HepG2 (cell line): ENCODE measurements around the gene OR6B2. TPM values are rescaled to one million over a fixed set of nuclear protein-coding genes. Genes with fewer than 3 reads are reported as not detected.

Experiments used
- ATAC-seq: fragments of 200-7000 bp; cut with Tn5 transposase; 3 replicates; pipeline ENCODE4 v1.9.1; 2020; ENCODE audit warnings: mild to moderate bottlenecking, moderate library complexity
- BruUV-seq: library from RNA; stranded (reverse); fragments of 400-500 nt; replicated peaks from 2 replicates; lab custom pipeline; 2021; lab: Mats Ljungman, UMichigan
- CTCF ChIA-PET: fragments of 300-600 bp; formaldehyde crosslinking; extraction: SDS; loops from one replicate; lab custom pipeline; 2021; ENCODE audit warnings: low total read pairs, inconsistent platforms, low intra/inter-chr PET ratio; lab: Yijun Ruan, JAX
- POLR2A ChIA-PET: fragments of 350-600 bp; sonication (Branson Sonifier 250); formaldehyde crosslinking; loops from one replicate; lab custom pipeline; 2020; ENCODE audit warnings: antibody characterized with exemption, inconsistent platforms; lab: Yijun Ruan, JAX
- DNase-seq: peaks from one replicate; pipeline ENCODE4 v3.0.0-alpha.2; 2015; ENCODE audit warnings: low spot score
- FAIRE-seq: peaks from 3 replicates; lab custom pipeline; 2011; peaks lifted over from hg19 to GRCh38; lab: Jason Lieb, UNC
- H2AFZ ChIP-seq: one replicate; pipeline ENCODE4 v1.6.1; 2011; ENCODE audit warnings: low read length, inconsistent platforms
- H3K27ac ChIP-seq: fragments of 300-600 bp; 3 replicates; pipeline ENCODE4 v1.8.0; 2011; ENCODE audit warnings: mixed run types, mild to moderate bottlenecking, mixed read lengths, low read length, inconsistent platforms; ENCODE audit not compliant: insufficient read depth; ENCODE audit errors: extremely low read length
- H3K27me3 ChIP-seq, 2 experiments: fragments of 200-600 bp in 1 of 2; 2 replicates in 1 of 2; 3 replicates in 1 of 2; pipeline versions ENCODE4 v1.6.0 to v1.8.0; 2011; ENCODE audit warnings: low read length in 2 of 2, mild to moderate bottlenecking in 2 of 2, moderate library complexity in 2 of 2, inconsistent platforms in 1 of 2; ENCODE audit not compliant: insufficient read depth in 2 of 2, control insufficient read depth in 1 of 2
- H3K36me3 ChIP-seq, 2 experiments: fragments of 200-600 bp in 1 of 2; replicated peaks in 1 of 2; 2 replicates in 1 of 2; 3 replicates in 1 of 2; pipeline versions ENCODE4 v1.5.1 to v1.8.0; 2011; ENCODE audit warnings: low read length in 2 of 2, inconsistent platforms in 1 of 2; ENCODE audit not compliant: insufficient read depth in 2 of 2, control insufficient read depth in 1 of 2
- H3K4me1 ChIP-seq: 2 replicates; pipeline ENCODE4 v1.5.1; 2012; ENCODE audit warnings: low read length, inconsistent platforms; ENCODE audit not compliant: insufficient read depth
- H3K4me2 ChIP-seq: 2 replicates; pipeline ENCODE4 v1.6.0; 2011; ENCODE audit warnings: low read depth, low read length, inconsistent platforms
- H3K4me3 ChIP-seq, 3 experiments: fragments of 200-600 bp in 1 of 3; sonication (generic), shearing (Covaris generic) in 1 of 3; replicated peaks in 1 of 3; 2 replicates each; pipeline ENCODE4 v1.5.1; 2011 to 2016; ENCODE audit warnings: low read length in 3 of 3, inconsistent platforms in 2 of 3, low read depth in 2 of 3, mild to moderate bottlenecking in 2 of 3, control low read depth in 1 of 3, mixed read lengths in 1 of 3; ENCODE audit not compliant: insufficient read depth in 1 of 3
- H3K79me2 ChIP-seq: one replicate; pipeline ENCODE4 v1.6.1; 2011; ENCODE audit warnings: low read length, inconsistent platforms; ENCODE audit not compliant: insufficient read depth
- H3K9ac ChIP-seq: 2 replicates; pipeline ENCODE4 v1.6.0; 2011; ENCODE audit warnings: mild to moderate bottlenecking, low read depth, low read length, inconsistent platforms; ENCODE audit not compliant: insufficient read depth
- H3K9me3 ChIP-seq: 2 replicates; pipeline ENCODE4 v1.5.1; 2012; ENCODE audit warnings: mild to moderate bottlenecking, low read length
- H4K20me1 ChIP-seq: 2 replicates; pipeline ENCODE4 v1.6.0; 2011; ENCODE audit warnings: inconsistent platforms, mild to moderate bottlenecking, low read length, moderate library complexity; ENCODE audit not compliant: insufficient read depth
- REL ChIP-seq: sonication (generic); formaldehyde crosslinking; conservative IDR thresholded peaks from 2 replicates; pipeline ENCODE4 v1.8.0; 2022; ENCODE audit warnings: mild to moderate bottlenecking, missing genetic modification reagents, moderate library complexity
- TBX2 ChIP-seq: sonication (generic); formaldehyde crosslinking; IDR thresholded peaks from 2 replicates; pipeline ENCODE4 v1.5.0; 2020; ENCODE audit warnings: missing genetic modification reagents, mild to moderate bottlenecking, borderline replicate concordance
- ZNF724P ChIP-seq: sonication (generic); formaldehyde crosslinking; IDR thresholded peaks from 2 replicates; pipeline ENCODE4 v1.8.0; 2022; ENCODE audit warnings: missing genetic modification reagents, borderline replicate concordance
- ZNF775 ChIP-seq: sonication (generic); formaldehyde crosslinking; IDR thresholded peaks from 2 replicates; pipeline ENCODE4 v1.4.0; 2020; ENCODE audit warnings: missing genetic modification reagents, mild to moderate bottlenecking, moderate library complexity, borderline replicate concordance
- WGBS: methylation state at CpG from one replicate; pipeline ENCODE4 v1.1.6; 2017; ENCODE audit warnings: low lambda C conversion rate; 5-methylcytosine and 5-hydroxymethylcytosine counted together
- in situ Hi-C: cut with HindIII; loops from 2 replicates; pipeline ENCODE4 v1.10.0; 2017; ENCODE audit warnings: low pct_unique_long_range_greater_than_20kb; ENCODE audit not compliant: extremely low pct_ligation_motif_present
- intact Hi-C: fragments of 100-400 bp; cut with micrococcal nuclease; formaldehyde crosslinking; loops from one replicate; pipeline ENCODE4 v1.10.0; 2022; ENCODE audit not compliant: unreplicated experiment
- polyA plus RNA-seq, 8 experiments: library from polyadenylated mRNA; depleted of rRNA in 3 of 8; stranded (reverse) in 7 of 8; unstranded in 1 of 8; fragments of >200 nt; fragmentation: Illumina TruSeq in 4 of 8; extraction: Trizol in 4 of 8; gene quantifications; 2 replicates each; pipeline versions ENCODE4 v1.2.1 to v1.2.3, GENCODE V29; 2011 to 2016; ENCODE audit warnings: low read depth in 4 of 8, missing spikeins in 1 of 8, mixed read lengths in 1 of 8; ENCODE audit not compliant: insufficient read depth in 1 of 8
- total RNA-seq, 5 experiments: library from RNA; depleted of rRNA; stranded (reverse); fragments of >200 nt; fragmentation: Illumina TruSeq; extraction: Trizol; gene quantifications; 2 replicates each; pipeline ENCODE4 v1.2.3, GENCODE V29; 2016; ENCODE audit warnings: low read depth in 1 of 5
- TF ChIP-seq, protein P1 (sequence below): sonication (generic); formaldehyde crosslinking; IDR thresholded peaks from 2 replicates; pipeline ENCODE4 v1.5.0; 2020; ENCODE audit warnings: mild to moderate bottlenecking, missing genetic modification reagents, borderline replicate concordance
- TF ChIP-seq, protein P2 (sequence below), 2 experiments: IDR thresholded peaks; 2 replicates each; pipeline ENCODE4 v1.6.1; 2011 to 2012; ENCODE audit warnings: low read length in 2 of 2, borderline replicate concordance in 1 of 2, low read depth in 1 of 2, mild to moderate bottlenecking in 1 of 2, moderate library complexity in 1 of 2
- TF ChIP-seq, protein P3 (sequence below): sonication (generic); formaldehyde crosslinking; IDR thresholded peaks from 2 replicates; pipeline ENCODE4 v1.5.1; 2020; ENCODE audit warnings: mild to moderate bottlenecking, missing genetic modification reagents, moderate library complexity

Gene OR6B2
- total and polyA plus RNA-seq, 2 of the 13 experiments (the other 11 are each of a cell fraction or from before 2014, with no cell fraction given), result not detected

DNA sequence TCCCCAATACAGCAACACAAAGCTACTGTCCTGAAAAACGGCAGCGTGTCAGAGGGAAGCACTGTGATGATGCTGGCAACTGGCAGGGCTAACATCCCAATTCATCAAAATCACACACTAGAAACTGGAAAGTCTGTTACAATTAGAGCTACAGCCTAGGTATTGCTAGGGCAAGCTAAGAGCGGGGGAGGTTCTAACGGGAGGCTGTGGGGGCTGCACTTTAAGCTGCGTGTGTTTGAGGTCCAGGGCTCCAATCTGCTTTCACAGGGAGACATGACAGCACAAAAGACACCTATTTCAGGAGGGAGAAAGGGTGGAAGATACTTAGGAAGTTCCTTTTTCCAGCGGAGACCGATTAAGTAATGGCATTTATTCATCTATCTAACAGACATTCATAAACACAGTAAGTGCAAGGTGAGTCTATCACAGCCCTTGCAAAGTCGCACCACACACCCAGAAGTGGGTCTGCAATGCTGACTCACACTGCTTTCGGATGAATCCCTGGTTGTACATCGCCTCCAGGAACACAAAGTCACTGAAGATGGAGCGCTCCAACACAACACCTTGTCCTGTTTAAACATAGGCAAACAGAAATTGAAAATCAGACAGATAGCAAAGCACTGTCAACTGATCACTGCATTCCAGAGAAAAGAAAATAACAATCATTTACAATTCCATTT lies 12.0 kb downstream of the OR6B2 start (continued):
- TF ChIP-seq, protein P1, sequence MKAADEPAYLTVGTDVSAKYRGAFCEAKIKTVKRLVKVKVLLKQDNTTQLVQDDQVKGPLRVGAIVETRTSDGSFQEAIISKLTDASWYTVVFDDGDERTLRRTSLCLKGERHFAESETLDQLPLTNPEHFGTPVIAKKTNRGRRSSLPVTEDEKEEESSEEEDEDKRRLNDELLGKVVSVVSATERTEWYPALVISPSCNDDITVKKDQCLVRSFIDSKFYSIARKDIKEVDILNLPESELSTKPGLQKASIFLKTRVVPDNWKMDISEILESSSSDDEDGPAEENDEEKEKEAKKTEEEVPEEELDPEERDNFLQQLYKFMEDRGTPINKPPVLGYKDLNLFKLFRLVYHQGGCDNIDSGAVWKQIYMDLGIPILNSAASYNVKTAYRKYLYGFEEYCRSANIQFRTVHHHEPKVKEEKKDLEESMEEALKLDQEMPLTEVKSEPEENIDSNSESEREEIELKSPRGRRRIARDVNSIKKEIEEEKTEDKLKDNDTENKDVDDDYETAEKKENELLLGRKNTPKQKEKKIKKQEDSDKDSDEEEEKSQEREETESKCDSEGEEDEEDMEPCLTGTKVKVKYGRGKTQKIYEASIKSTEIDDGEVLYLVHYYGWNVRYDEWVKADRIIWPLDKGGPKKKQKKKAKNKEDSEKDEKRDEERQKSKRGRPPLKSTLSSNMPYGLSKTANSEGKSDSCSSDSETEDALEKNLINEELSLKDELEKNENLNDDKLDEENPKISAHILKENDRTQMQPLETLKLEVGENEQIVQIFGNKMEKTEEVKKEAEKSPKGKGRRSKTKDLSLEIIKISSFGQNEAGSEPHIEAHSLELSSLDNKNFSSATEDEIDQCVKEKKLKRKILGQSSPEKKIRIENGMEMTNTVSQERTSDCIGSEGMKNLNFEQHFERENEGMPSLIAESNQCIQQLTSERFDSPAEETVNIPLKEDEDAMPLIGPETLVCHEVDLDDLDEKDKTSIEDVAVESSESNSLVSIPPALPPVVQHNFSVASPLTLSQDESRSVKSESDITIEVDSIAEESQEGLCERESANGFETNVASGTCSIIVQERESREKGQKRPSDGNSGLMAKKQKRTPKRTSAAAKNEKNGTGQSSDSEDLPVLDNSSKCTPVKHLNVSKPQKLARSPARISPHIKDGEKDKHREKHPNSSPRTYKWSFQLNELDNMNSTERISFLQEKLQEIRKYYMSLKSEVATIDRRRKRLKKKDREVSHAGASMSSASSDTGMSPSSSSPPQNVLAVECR (CRISPR knock-in tag), result no peak
- TF ChIP-seq, protein P2, sequence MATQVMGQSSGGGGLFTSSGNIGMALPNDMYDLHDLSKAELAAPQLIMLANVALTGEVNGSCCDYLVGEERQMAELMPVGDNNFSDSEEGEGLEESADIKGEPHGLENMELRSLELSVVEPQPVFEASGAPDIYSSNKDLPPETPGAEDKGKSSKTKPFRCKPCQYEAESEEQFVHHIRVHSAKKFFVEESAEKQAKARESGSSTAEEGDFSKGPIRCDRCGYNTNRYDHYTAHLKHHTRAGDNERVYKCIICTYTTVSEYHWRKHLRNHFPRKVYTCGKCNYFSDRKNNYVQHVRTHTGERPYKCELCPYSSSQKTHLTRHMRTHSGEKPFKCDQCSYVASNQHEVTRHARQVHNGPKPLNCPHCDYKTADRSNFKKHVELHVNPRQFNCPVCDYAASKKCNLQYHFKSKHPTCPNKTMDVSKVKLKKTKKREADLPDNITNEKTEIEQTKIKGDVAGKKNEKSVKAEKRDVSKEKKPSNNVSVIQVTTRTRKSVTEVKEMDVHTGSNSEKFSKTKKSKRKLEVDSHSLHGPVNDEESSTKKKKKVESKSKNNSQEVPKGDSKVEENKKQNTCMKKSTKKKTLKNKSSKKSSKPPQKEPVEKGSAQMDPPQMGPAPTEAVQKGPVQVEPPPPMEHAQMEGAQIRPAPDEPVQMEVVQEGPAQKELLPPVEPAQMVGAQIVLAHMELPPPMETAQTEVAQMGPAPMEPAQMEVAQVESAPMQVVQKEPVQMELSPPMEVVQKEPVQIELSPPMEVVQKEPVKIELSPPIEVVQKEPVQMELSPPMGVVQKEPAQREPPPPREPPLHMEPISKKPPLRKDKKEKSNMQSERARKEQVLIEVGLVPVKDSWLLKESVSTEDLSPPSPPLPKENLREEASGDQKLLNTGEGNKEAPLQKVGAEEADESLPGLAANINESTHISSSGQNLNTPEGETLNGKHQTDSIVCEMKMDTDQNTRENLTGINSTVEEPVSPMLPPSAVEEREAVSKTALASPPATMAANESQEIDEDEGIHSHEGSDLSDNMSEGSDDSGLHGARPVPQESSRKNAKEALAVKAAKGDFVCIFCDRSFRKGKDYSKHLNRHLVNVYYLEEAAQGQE (IDR thresholded peaks at IDR 0.05; ENCODE audit: borderline replicate concordance in 1 of 2, low read depth in 1 of 2, low read length in 2 of 2), result no peak
- TF ChIP-seq, all 625 proteins: peak for 0

DNA sequence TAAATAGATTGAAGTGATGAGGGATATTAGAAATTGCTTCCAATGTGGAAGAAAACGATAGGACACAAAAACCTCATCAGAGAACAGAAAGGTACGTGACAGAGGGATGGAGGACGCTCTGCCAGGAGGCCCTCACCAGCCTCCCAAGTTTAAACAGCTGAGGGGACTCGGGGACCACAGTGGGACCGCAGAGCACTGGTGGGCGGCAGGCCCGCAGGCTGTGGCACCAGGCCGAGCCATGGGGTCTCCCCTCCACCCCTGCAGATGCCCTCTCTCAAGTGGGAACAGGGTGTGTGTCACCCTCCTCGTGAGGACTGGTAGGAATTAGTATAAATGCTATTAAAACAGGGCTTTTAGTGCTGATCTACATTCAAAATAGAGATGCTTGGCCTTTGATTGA lies 15.9 kb downstream of the OR6B2 start:
- no peak for FAIRE-seq
- Histone ChIP-seq H3K9me3 (no peaks in the 10 kb centered on the region), H2AFZ (no peak overlapping the region), H3K79me2 (no peaks in the 10 kb centered on the region), H3K4me1 (no peaks in the 10 kb centered on the region), H3K27me3 (no peaks in the 10 kb centered on the region), H3K36me3 (peaks cover 42 to 93% of the 10 kb centered on the region in 2 experiments), H3K4me2 (no peak overlapping the region), H3K4me3 (no peak overlapping the region), H3K27ac (no peak overlapping the region), H3K9ac (no peak overlapping the region), H4K20me1 (0 out of 2 replicates have a peak, but pooled peaks cover 3% of the 10 kb centered on the region)
- ATAC-seq, result no peak
- no peak for DNase-seq
- WGBS, result 95% methylated on average over 8 of the region's 9 CpGs
- no TSS peak for BruUV-seq
- intact Hi-C loops (no loop called here), in situ Hi-C loops (no loop called here)
- CTCF ChIA-PET, result no interaction called here
- POLR2A ChIA-PET, result no interaction called here
- TF ChIP-seq TBX2 (no peak), ZNF724P (CRISPR knock-in tag) (no peak), ZNF775 (no peak), REL (CRISPR knock-in tag) (no peak)
- TF ChIP-seq, protein P2 (IDR thresholded peaks at IDR 0.05; ENCODE audit: borderline replicate concordance in 1 of 2, low read depth in 1 of 2, low read length in 2 of 2), result no peak
- TF ChIP-seq, protein P3, sequence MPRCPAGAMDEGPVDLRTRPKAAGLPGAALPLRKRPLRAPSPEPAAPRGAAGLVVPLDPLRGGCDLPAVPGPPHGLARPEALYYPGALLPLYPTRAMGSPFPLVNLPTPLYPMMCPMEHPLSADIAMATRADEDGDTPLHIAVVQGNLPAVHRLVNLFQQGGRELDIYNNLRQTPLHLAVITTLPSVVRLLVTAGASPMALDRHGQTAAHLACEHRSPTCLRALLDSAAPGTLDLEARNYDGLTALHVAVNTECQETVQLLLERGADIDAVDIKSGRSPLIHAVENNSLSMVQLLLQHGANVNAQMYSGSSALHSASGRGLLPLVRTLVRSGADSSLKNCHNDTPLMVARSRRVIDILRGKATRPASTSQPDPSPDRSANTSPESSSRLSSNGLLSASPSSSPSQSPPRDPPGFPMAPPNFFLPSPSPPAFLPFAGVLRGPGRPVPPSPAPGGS, result no peak
